PC-3 (cell line): Measurements from ENCODE around the gene ARHGAP15.

Experiments
- EZH2 ChIP-seq: fragments of 300-600 bp; sonication (generic); IDR thresholded peaks from one replicate; pipeline ENCODE4 v1.6.1; 2017; ENCODE audit warnings: antibody characterized with exemption, mild to moderate bottlenecking, low read length; ENCODE audit not compliant: unreplicated experiment
- TF ChIP-seq, protein P1 (sequence below): fragments of 300-600 bp; sonication (generic); conservative IDR thresholded peaks from 2 replicates; pipeline ENCODE4 v1.5.1; 2017; ENCODE audit warnings: antibody characterized with exemption, low read depth, mild to moderate bottlenecking, low read length

DNA sequence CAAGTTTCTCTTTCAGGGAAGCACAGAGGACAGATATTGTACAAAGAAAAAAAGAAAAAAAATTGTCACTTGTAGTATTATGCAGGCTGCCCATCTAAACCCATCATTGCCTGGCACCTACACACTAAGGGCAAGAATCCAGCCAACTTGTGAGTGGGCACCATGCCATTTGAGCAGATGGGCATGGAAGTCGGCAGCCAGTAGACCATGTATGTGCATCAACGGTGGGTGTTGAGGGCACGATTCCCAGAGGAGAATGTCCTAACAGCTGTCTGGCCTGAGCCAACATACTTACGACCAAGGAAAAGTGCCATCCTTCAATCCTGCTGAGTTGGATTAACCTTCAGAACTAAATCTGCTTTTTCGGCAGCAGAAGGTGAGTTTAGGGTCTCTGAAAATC, 63.9 kb downstream of the ARHGAP15 start:
- TF ChIP-seq, protein P1, sequence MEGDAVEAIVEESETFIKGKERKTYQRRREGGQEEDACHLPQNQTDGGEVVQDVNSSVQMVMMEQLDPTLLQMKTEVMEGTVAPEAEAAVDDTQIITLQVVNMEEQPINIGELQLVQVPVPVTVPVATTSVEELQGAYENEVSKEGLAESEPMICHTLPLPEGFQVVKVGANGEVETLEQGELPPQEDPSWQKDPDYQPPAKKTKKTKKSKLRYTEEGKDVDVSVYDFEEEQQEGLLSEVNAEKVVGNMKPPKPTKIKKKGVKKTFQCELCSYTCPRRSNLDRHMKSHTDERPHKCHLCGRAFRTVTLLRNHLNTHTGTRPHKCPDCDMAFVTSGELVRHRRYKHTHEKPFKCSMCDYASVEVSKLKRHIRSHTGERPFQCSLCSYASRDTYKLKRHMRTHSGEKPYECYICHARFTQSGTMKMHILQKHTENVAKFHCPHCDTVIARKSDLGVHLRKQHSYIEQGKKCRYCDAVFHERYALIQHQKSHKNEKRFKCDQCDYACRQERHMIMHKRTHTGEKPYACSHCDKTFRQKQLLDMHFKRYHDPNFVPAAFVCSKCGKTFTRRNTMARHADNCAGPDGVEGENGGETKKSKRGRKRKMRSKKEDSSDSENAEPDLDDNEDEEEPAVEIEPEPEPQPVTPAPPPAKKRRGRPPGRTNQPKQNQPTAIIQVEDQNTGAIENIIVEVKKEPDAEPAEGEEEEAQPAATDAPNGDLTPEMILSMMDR, result no peak
- no peak for TF ChIP-seq EZH2
